Ovary (tissue), 3 donors: ENCODE measurements around the gene PDPR.
"Not testable (repeated sequence)": the region's sequence is repeated elsewhere in the genome, so short reads cannot be mapped to it uniquely, and the experiment has no call there.

Source experiments
- POLR2A ChIP-seq: fragments of 450-650 bp; IDR thresholded peaks from one replicate; pipeline ENCODE4 v1.6.1; 2017; ENCODE audit warnings: antibody characterized with exemption, mild to moderate bottlenecking, moderate library complexity
- TF ChIP-seq, protein P1 (sequence below), 3 donors: fragments of 450-650 bp in 2 of 3; fragments of 200-600 bp in 1 of 3; IDR thresholded peaks; one replicate each; pipeline versions ENCODE4 v1.5.1 to v1.8.0; 2016 to 2022; ENCODE audit warnings: antibody characterized with exemption in 3 of 3, mild to moderate bottlenecking in 1 of 3
- donor health status: DM: no; HTN: no; CAD: no.

DNA sequence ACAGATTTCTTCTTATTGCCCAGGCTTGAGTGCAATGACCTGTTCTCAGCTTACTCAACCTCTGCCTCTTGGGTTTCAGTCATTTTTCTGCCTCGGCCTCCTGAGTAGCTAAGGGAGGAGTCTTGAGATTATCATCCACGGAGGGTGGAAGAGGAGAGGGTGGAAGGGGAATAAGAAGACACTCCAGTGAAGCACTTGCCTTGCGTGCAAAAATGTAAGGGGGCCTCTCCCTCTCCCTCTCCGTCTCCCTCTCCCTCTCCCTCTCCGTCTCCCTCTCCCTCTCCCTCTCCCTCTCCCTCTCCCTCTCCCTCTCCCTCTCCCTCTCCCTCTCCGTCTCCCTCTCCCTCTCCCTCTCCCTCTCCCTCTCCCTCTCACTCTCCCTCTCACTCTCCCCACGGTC is 89.4 kb downstream of the PDPR start:
- TF ChIP-seq, protein P1, sequence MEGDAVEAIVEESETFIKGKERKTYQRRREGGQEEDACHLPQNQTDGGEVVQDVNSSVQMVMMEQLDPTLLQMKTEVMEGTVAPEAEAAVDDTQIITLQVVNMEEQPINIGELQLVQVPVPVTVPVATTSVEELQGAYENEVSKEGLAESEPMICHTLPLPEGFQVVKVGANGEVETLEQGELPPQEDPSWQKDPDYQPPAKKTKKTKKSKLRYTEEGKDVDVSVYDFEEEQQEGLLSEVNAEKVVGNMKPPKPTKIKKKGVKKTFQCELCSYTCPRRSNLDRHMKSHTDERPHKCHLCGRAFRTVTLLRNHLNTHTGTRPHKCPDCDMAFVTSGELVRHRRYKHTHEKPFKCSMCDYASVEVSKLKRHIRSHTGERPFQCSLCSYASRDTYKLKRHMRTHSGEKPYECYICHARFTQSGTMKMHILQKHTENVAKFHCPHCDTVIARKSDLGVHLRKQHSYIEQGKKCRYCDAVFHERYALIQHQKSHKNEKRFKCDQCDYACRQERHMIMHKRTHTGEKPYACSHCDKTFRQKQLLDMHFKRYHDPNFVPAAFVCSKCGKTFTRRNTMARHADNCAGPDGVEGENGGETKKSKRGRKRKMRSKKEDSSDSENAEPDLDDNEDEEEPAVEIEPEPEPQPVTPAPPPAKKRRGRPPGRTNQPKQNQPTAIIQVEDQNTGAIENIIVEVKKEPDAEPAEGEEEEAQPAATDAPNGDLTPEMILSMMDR (IDR thresholded peaks at IDR 0.05): not testable (repeated sequence)
- not testable (repeated sequence) for TF ChIP-seq POLR2A
